ENCODE results near the gene PGPEP1.

DNA sequence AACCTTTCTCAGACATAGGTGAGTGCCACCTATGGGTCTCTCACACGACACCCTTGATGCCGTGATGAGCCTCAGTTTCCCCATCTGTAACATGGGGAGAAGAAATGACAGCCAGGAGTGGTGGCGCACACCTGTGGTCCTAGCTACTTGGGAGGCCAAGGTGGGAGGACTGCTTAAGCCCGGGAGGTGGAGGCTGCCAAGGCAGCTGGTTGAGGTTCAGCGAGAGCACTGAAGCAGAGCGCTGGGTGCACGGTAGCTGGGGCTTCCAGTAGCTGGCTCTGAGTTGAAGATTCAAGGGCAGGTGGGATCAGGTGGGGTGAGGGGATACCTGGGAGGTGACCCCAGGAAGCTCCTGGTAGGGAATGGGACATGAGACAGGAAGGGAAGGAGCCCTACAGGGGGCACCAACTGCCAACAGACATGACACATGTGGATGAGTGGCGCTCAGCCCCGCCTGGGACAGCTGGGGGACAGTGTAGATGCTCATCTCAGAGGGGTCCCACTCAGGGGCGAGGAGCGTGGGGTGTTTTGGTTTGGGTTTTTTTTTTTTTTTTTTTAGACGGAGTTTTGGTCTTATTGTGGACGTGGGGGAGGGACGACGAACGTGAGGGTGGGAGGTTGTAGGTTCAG lies 72.3 kb downstream of the PGPEP1 start:
- TF ChIP-seq, protein P1, sequence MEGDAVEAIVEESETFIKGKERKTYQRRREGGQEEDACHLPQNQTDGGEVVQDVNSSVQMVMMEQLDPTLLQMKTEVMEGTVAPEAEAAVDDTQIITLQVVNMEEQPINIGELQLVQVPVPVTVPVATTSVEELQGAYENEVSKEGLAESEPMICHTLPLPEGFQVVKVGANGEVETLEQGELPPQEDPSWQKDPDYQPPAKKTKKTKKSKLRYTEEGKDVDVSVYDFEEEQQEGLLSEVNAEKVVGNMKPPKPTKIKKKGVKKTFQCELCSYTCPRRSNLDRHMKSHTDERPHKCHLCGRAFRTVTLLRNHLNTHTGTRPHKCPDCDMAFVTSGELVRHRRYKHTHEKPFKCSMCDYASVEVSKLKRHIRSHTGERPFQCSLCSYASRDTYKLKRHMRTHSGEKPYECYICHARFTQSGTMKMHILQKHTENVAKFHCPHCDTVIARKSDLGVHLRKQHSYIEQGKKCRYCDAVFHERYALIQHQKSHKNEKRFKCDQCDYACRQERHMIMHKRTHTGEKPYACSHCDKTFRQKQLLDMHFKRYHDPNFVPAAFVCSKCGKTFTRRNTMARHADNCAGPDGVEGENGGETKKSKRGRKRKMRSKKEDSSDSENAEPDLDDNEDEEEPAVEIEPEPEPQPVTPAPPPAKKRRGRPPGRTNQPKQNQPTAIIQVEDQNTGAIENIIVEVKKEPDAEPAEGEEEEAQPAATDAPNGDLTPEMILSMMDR (IDR thresholded peaks at IDR 0.05 in 8 of 11, conservative IDR thresholded peaks at IDR 0.05 in 3 of 11), result no peak
- no peak for TF ChIP-seq POLR2AphosphoS5 (IDR thresholded peaks at IDR 0.05)
